HG03432 (cell line): ENCODE measurements around the gene TDO2.
"Not testable (repeated sequence)": the region's sequence is repeated elsewhere in the genome, so short reads cannot be mapped to it uniquely, and the experiment has no call there.

ENCODE experiments used
- ATAC-seq: cut with Tn5 transposase; IDR thresholded peaks from one replicate; pipeline ENCODE4 v1.9.1; 2021; ENCODE audit warnings: mild to moderate bottlenecking, moderate library complexity; ENCODE audit not compliant: unreplicated experiment

The TDO2 gene

GRCh38 chr4:155903453-155903852 lies at the start of gene TDO2:
TDO2 (plus strand) TSS chr4:155903696; CDS start chr4:155903759, 63 bp downstream.
- no peak for ATAC-seq

DNA sequence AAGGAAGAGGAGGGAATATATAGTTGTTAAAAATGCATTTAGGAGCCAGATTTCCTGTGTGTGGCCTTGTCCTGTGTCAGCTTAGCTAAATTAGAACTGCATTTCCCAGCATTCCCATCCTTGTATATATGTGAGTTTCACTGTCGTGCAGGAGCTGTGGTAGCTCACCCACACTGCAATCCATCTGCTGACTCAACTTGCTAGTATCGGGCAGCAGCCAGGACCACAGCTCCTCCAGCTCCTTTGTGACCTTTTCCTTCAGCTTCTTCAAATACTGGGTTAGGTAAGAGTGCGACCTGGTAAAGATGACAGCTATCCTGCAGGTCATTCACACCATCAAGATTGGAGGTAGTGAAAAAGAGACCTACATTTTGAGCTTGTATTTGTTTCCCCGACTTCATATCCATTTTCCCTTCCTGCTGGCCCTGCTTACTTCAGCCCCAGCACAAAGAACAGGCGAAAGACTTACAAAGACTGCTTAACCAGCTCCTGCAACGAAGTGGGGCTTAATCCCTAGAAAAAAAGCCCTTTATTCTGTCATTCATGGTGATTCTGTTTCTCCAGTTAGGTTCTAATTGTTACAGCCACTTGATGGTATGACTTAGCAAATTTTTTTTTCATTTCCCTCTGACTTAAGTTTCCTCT lies 48.8 kb upstream of the TDO2 start:
- ATAC-seq = no peak

DNA sequence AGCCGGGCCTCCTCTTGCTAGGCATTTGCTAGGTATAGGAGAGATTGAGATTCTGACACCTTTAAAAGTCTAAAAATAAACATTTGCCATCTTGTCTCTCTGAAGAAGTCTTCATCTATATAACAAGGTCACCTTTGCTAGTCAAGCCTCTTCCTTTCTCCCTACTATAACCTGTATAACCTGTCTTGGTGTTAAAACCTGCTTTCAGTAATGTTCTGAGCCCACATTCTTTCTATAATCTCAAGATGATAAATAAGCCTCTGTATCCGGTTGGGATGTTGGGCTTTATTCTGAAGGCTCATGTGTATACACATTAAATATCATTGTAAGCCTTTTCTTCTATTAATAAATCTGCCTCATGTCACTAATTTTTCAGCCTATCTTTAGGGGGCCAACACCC lies 47.6 kb upstream of the TDO2 start:
- no peak for ATAC-seq

DNA sequence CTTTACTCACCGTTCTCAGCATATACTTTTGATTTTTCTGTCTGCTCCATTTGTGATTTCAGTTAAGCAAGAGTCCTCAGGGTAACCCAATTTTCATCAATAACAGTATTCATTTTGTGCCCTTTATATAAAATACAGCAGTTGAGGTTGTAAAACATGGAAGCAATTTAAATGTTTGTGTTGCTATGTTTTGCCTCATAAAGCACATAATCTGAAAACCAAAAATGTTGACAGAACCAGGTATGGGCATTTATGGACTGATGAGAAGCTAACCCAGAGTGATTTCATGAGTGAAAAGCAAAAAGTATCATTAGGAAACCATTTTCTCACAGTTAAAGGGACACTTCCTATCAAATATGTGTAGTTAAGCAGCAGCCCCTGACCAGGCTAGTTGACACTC lies 37.3 kb upstream of the TDO2 start, which contains the start of gene ASIC5:
Gene ASIC5 (minus strand): TSS at position 101 of the 400 bp plus-strand sequence. CDS start 51 bp downstream, at position 50.
- ATAC-seq = no peak

DNA sequence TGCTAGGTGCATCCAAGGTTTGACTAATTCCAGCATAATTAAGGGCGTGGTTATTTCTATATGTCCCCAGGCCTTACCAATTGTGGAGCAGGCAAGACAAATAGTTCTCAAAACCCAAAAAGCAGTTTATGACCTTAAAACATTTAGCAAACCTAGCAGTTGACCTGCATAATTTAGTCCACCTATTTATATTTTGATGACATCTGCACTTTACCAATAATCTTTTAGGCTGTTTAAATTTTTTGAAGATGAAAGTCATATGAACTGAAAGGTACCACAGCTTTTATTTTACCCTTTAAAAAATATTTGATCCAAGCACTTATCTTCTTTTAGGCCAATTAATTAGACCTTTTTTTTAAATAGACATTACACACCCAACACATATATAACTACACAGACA lies 27.6 kb upstream of the TDO2 start:
- ATAC-seq = no peak

DNA sequence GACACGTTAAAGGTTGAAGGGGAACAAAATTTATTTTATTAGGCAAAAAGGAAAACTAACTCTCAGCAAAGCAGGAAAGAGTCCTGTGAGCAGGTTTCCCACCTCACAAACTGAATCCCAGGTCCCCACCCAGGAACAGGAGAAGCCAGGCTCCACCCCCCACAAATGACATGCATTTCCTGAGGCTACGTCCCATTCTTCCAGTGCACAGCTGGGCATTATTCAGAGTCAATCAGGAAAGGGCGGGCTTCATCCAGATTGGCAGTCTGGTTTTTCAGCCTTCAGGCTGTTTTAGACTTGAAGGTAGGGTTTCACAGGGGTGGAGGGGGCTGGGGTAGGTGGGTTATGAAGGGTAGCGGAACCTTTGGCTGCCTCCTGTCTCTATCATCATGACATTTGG lies 25.5 kb upstream of the TDO2 start:
- no peak for ATAC-seq

DNA sequence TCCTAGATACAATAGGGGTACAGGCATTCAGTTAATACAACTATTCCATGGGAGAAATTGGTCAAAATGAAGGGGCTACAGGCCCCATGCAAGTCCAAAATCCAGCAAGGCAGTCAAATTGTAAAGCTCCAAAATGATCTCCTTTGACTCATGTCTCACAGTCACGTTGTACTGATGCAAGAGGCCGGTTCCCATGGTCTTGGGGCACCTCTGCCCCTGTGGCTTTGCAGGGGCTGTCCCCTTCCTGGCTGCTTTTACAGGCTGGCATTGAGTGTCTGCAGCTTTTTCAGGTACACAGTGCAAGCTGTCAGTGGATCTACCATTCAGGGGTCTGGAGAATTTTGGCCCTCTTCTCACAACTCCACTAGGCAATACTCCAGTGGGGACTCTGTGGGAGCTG lies 24.9 kb upstream of the TDO2 start:
- no peak for ATAC-seq

DNA sequence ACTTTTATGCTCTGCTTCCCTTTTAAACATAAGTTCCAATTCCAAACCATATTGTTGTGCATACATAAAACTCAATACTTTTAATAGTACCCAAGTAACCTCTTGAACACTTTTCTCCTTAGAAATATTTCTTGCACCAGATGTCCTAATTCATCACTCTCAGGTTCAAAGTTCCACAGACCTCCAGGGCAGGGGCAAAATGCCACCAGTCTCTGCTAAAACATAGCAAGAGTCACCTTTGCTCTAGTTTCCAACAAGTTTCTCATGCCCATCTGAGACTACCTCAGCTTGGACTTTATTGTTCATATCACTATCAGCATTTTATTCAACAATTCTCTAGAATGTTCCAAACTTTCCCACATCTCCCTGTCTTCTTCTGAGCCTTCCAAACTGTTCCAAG lies 23.7 kb upstream of the TDO2 start:
- no peak for ATAC-seq

- peak; percentile 46 for ATAC-seq
Measured at GRCh38 chr4:155881555-155881954, 21.9 kb upstream of the TDO2 start.

- no peak for ATAC-seq
Measured at GRCh38 chr4:155883895-155884294, 19.6 kb upstream of the TDO2 start.

- ATAC-seq = no peak
Measured at GRCh38 chr4:155885666-155886065, 17.8 kb upstream of the TDO2 start.

DNA sequence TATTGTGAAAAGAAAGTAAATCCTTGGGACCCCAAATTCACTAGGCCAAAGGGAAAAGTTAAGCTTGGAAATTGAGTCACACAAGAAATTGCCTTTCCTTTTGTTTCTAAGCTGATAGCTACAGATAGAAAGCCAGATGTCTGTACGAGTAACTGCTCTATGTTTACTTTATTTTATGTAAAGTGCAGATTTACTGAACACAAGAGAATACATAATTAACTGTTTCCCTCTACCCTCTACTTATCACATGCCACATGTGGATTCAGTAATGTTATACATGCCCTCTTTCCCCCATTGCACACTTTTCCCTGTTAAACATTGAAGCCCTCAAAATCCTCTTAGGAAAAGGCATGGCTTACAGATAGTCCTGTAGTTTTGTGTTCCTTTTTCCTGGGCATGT lies 16.5 kb upstream of the TDO2 start:
- ATAC-seq = no peak

DNA sequence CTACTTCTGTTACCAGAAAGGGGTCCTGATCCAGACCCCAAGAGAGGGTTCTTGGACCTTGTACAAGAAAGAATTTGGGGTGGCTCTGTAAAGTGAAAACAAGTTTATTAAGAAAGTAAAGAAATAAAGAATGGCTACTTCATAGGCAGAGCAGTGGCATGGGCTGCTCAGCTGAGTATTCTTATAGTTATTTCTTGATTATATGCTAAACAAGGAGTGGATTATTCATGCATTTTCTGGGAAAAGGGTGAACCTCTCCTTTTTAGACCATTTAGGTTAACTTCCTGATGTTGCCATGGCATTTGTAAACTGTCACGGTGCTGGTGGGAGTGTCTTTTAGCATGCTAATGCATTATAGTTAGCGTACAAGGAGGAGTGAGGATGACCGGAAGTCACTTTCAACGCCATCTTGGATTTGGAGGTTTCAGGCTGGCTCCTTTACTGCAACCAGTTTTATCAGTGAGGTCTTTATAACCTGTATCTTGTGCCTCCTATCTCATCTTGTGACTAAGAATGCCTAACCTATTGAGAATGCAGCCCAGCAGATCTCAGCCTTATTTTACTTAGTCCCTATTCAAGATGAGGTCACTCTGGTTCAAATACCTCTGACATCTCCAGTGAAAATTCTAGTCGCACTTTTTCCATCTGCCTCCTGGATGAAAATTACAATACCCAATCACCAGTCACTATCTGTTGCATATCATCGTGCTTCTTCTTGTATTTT lies 15.5 kb upstream of the TDO2 start:
- ATAC-seq = no peak

- peak; percentile 90 for ATAC-seq
Measured at GRCh38 chr4:155889031-155889793, 14.3 kb upstream of the TDO2 start.

GRCh38 chr4:155889946-155890345 lies 13.6 kb upstream of the TDO2 start:
- ATAC-seq = no peak

DNA sequence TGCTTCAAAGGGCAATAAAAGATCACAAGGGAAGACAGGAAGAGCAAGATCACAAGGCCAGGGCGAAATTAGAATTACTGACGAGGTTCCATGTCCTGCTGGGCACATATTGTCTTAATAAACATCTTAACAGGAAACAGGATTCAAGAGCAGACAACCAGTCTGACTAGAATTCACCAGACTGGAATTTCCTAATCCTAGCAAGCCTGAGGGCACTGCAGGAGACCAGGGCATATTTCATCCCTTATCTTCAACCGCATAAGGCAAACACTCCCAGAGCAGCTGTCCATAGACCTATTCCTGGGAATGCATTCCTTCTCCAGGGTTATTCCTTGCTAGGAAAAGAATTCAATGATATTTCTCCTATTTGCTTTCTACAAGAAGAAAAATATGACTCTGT lies 12.4 kb upstream of the TDO2 start:
- ATAC-seq = no peak

DNA sequence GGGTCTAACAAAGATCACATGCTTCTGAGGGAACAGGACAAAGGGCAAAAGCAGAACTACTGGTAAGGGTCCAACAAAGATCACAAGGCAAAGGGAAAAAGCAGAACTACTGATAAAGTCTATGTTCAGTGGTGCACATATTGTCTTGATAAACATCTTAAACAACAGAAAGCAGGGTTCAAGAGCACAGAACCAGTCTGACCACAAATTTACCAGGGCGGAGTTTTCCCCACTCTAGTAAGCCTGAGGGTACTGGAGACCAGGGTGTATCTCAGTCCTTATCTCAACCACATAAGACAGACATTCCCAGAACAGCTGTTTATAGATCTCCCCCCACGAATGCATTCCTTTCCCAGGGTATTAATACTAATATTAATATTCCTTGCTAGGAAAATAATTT lies 5.1 kb upstream of the TDO2 start:
- not testable (repeated sequence) for ATAC-seq

DNA sequence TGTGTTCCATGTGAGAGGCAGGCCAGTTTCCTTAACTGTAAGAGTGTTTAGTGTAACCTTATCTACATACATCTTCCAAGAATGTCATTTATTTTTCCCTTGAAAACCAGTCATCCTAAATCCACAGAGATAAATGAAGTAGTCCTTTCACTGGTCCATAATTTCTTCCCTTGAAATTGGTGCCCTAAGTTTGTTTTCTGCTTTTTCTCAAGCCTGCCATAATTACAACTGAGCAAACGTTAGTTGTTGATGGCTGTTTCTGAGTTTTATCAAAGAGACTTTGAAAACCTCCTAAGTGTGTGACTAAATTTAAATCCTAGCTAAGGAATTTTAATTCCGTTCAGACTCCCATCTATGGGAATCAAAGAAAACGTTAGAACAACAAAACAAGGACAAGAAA lies 3.6 kb upstream of the TDO2 start:
- no peak for ATAC-seq

DNA sequence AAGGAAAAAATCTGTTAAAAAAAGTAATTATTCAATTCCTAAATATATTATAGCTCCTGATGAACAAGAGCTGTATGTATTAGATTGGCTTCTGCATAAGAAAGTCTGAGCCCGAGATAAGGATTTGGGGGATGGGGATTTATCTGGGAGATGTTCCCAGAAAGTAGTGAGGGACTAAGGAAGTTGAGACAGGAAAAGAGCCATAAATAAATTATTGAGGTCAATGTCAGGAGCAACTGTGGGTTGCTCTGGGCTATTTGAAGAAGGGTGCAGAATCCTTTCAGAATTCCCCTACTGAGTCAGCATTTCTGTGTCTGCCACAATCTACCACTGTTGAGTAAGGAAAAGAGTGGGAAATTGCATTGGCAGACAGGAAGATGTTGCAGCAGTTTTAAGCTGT lies 3.1 kb upstream of the TDO2 start:
- no peak for ATAC-seq

- no peak for ATAC-seq
Measured at GRCh38 chr4:155901013-155901412, 2.5 kb upstream of the TDO2 start.

DNA sequence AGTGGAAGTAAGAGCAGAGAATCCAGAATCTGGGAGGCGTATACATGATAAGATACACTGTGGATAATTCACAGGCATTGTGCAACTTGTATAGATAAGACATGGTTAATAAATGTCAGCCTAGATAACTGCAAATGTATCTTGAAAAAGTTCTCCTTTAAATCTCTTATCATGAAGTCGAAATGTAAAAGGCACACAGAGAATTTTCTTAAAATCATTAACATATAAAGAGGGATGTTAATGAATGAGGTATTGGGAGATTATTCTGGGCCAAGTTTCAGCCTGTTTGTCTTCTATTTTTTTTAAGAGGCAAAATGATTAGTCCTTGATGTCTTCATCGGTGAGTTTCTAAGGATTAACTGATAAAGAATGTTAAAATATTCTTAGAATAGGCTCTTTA lies 835 bp downstream of the TDO2 start:
- no peak for ATAC-seq
